ENCODE data around the gene DNASE1L3. TPM values are rescaled to one million over a fixed set of nuclear protein-coding genes. Genes with fewer than 3 reads are reported as not detected.

DNASE1L3 gene
- total RNA-seq, 1 donor from 2014 or later = 0.22 TPM

DNA sequence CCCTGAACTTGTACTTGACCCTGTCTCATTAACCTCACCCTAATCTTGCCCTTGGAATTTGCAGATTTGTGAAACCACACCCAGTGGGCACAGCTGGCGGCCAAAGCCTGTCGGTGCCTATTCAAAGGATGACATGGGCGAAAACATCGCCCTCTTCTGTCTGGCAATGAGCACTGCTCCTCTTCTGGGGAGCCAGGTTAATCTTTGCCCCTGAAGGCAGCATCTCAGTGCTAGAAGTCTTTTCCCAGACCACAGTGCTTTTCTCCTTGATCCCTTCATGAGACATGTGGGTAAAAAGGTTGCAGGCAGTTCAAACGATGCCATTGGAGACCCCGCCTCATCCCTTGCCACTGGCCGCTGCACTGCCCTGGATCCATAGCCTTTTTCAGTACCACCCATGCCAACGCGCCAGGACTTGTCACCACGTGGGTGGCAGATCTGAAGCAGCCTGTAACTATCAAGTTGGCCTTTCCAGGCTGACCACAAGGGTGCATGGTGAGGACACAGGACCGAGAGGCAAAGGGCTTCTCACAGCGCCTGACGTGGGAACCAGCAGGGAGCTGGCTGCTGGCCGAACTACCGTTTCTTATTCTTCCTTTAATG is 6.5 kb upstream of the DNASE1L3 start:
- DNase-seq (ENCODE audit: low spot score in 2 of 2, unreplicated experiment in 2 of 2) = peak in 1 of 2 experiments; percentile 45
- Mint-ChIP-seq H3K36me3 (no peaks in the 10 kb centered on the region), H3K4me1 (peaks cover 6% of the 10 kb centered on the region), H3K9me3 (peaks cover 11% of the 10 kb centered on the region), H3K27ac (no peak overlapping the region), H3K4me3 (no peak overlapping the region), H3K27me3 (ENCODE audit: low read depth) (peaks cover 22% of the 10 kb centered on the region)
- TF ChIP-seq, protein P1, sequence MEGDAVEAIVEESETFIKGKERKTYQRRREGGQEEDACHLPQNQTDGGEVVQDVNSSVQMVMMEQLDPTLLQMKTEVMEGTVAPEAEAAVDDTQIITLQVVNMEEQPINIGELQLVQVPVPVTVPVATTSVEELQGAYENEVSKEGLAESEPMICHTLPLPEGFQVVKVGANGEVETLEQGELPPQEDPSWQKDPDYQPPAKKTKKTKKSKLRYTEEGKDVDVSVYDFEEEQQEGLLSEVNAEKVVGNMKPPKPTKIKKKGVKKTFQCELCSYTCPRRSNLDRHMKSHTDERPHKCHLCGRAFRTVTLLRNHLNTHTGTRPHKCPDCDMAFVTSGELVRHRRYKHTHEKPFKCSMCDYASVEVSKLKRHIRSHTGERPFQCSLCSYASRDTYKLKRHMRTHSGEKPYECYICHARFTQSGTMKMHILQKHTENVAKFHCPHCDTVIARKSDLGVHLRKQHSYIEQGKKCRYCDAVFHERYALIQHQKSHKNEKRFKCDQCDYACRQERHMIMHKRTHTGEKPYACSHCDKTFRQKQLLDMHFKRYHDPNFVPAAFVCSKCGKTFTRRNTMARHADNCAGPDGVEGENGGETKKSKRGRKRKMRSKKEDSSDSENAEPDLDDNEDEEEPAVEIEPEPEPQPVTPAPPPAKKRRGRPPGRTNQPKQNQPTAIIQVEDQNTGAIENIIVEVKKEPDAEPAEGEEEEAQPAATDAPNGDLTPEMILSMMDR (IDR thresholded peaks at IDR 0.05; ENCODE audit: unreplicated experiment) = peak; percentile 57

DNA sequence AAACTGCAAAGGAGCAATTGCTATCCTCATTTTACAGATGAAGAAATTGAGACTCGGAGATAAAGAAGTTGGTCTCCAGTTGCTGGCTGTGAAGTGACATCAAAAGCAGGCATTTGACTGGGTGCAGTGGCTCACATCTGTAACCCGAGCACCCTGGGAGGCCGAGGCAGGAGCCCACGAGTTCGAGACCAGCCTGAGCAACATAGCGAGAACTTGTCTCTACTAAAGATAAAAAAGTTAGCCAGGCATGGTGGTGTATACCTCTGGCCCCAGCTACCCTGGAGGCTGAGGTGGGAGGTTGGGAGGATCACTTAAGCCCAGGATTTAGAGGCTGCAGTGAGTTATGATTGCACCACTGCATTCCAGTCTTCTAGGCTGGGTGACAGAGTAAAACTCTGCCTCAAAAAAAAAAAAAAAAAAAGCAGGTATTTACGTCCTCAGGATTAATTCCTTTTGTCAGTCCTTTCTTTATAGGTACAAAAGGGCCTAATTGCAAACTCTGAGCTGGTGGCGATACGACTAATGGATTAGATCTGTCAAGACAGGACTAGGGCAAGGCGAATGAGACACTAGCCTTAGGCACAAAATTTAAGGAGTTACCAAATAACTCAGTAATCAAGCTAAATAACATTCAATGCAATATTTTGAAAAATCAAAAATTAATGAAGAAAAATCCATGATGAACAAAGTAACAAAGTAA is 5.9 kb upstream of the DNASE1L3 start:
- H3K4me1 Mint-ChIP-seq = peaks cover 6% of the 10 kb centered on the region
- TF ChIP-seq, protein P1 (IDR thresholded peaks at IDR 0.05; ENCODE audit: unreplicated experiment) = no peak
- no peaks in the 10 kb centered on the region for H3K36me3 Mint-ChIP-seq

DNA sequence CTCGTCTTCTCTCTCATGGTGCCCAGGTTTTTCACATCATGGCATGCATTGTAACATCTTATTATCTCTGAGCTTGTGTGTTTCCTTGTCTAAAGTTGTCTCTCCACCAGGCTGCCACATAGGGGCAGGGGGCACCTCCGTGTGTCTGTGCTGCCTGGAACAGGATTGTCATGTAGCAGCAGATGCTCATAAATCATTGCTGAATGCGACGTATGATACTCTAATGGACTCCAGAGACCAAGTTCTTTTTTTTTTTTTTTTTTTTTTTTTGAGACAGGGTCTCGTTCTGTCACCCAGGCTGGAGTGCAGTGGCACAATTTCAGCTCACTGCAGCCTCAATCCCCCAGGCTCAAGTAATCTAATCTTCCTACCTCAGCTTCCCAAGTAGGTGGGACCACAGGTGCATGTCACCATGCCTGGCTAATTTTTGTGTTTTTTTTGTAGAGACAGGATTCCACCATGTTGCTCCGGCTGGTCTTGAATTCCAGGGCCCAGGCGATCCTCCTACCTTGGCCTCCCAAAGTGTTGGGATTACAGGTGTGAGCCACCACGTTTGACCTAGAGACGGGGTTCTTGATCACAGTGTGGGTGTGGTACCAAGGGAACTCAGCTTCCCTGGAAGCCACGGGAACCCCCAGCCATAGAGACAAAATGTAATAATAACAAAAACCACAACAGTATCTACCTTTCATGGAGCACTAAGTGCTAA is 4.7 kb upstream of the DNASE1L3 start:
- Mint-ChIP-seq H3K27me3 (ENCODE audit: low read depth) (peaks cover 27% of the 10 kb centered on the region), H3K4me3 (no peak overlapping the region), H3K27ac (no peak overlapping the region), H3K36me3 (no peaks in the 10 kb centered on the region), H3K9me3 (peaks cover 6% of the 10 kb centered on the region), H3K4me1 (peaks cover 6% of the 10 kb centered on the region)
- TF ChIP-seq, protein P1 (IDR thresholded peaks at IDR 0.05; ENCODE audit: unreplicated experiment) = no peak
- DNase-seq (ENCODE audit: low spot score in 2 of 2, unreplicated experiment in 2 of 2) = no peak

More for the DNA sequence above, 5.9 kb upstream of the DNASE1L3 start:
- H3K4me3 Mint-ChIP-seq = no peak overlapping the region
- no peak for DNase-seq (ENCODE audit: low spot score in 2 of 2, unreplicated experiment in 2 of 2)
- peaks cover 11% of the 10 kb centered on the region for H3K9me3 Mint-ChIP-seq
- H3K27me3 Mint-ChIP-seq (ENCODE audit: low read depth) = peaks cover 23% of the 10 kb centered on the region
- no peak overlapping the region for H3K27ac Mint-ChIP-seq

DNA sequence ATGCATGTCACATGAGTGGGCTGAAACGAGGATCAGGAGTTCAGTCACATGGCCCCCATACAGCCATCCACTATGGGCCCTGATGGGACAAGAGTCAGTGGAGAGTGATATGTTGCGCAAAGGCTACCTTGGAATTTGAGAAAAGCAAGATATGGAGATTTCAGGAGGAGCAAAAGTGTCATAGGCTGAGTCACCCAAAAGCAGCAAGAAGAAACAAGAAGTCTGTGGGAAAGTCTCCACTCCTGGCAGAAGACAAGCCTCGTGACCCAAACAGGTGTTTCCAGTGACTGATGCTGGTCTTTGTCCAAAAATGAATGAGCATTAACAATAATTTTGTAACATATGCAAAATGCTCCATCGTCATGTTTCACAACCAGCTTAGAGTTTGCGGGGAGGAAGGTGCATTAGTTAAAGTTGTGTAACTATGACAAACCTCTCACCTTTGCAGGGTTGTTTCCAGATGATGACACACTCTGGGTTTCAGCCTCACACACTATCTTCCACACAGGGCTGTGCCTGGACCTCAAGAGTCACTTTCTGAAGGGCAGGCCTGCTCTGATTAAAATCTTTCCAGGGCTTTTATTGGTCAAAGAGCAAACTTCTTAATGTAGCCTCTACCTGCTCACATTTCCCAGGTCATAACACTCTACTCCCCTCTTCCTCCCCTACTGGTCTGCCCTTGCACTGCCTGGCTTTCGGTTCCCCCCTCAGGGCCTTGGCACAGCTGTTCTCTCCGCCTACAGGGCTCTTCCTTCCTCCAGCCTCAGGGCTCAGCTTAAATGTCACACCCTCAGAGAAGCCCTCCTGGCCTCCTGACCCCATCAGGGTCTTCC is 3.9 kb upstream of the DNASE1L3 start:
- TF ChIP-seq, protein P1 (IDR thresholded peaks at IDR 0.05; ENCODE audit: unreplicated experiment) = no peak
- Mint-ChIP-seq H3K4me1 (peaks cover 6% of the 10 kb centered on the region), H3K4me3 (no peak overlapping the region), H3K27ac (no peak overlapping the region), H3K9me3 (no peaks in the 10 kb centered on the region), H3K27me3 (ENCODE audit: low read depth) (peaks cover 24% of the 10 kb centered on the region), H3K36me3 (no peaks in the 10 kb centered on the region)
- no peak for DNase-seq (ENCODE audit: low spot score in 2 of 2, unreplicated experiment in 2 of 2)

DNA sequence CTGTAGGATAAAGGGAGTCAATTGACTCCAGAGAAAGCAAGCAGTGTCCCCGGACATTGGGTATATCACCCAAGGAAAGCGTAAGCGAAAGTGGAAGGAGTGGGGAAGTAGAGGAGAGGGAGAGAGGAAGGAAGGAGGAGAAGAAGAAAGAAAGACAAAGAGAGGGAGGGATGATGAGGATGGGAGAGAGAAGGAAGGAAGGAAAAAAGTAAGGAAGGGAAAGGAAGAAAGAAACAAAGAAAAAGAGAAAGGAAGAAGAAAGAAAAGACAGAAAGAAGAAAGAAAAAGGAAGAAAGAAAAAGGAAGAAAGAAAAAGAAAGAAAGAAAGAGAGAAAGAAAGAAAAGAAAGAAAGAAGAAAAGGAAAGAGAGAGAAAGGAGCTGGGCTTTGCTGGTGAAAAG is 839 bp downstream of the DNASE1L3 start:
- Mint-ChIP-seq H3K9me3 (no peaks in the 10 kb centered on the region), H3K27ac (no peak overlapping the region), H3K27me3 (ENCODE audit: low read depth) (peaks cover 27% of the 10 kb centered on the region), H3K4me1 (no peaks in the 10 kb centered on the region), H3K36me3 (no peaks in the 10 kb centered on the region), H3K4me3 (no peak overlapping the region)
- TF ChIP-seq, protein P1 (IDR thresholded peaks at IDR 0.05; ENCODE audit: unreplicated experiment) = no peak
- DNase-seq (ENCODE audit: low spot score in 2 of 2, unreplicated experiment in 2 of 2) = no peak
